HG02588 (cell line): ENCODE measurements around the gene EBPL.
"Not testable (repeated sequence)": the region's sequence is repeated elsewhere in the genome, so short reads cannot be mapped to it uniquely, and the experiment has no call there.

Experiments used
- ATAC-seq: cut with Tn5 transposase; IDR thresholded peaks from one replicate; pipeline ENCODE4 v1.9.1; 2021; ENCODE audit warnings: mild to moderate bottlenecking, moderate library complexity; ENCODE audit not compliant: unreplicated experiment

The EBPL gene

DNA sequence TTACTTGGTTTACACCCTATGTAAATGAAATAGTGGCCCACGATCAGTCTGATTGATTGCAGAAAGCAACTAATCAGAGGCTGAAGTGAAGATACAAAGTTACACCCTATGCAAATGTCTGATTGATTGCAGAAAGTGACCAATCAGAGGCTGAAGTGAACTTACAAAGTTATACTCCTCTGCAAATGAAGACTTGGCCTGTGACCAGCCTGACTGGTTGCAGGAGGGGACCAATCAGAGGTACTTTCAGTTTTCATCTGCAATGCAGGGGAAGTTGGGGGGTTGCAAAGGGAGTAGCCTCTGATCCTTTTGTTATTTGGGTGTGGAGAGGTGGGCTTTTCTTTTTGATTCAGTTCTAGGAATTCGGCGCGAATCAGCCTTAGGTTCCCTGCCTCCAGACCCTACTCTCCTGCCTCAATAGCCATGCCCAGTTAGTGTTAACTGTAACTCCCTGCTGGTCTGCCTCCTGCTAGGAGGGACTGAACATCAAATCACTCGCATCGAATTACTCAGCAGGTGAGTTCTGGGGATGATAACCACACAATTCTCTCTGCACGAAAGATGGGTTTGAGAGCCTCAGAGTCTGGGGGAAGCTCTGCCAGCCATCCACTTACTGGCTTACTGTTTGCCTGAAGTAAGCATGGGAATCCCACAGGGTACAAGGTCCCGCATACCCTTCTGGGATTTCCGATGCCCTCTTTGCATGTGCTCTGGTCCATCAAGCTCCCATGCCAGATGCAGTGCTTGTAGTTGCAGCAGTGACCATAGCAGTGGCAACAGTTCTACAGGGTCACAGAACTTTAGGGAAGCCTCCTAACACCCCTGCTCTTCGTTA is 55.5 kb downstream of the EBPL start:
- ATAC-seq: peak; percentile 46

DNA sequence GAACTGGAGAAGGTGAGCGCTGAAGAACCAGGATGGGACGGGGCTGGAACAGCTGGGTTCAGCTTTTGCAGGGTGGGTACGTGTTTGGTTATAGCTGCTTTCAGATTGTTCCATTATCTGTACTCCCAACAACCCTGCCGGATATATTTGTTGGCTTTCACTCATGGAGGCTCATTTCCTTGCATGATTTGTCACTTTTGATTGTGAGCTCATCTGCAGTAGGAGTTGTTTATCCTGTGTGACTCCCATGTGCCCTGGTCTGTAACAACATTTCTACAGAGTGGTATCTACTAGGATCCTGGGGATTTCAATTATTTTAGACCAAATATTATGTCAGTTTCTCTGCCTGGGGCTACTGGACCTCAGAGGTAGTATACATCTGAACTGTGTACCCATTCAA is 57.6 kb downstream of the EBPL start:
- ATAC-seq: no peak

- ATAC-seq: no peak
Measured at GRCh38 chr13:49632156-49632555, 59.1 kb downstream of the EBPL start.

DNA sequence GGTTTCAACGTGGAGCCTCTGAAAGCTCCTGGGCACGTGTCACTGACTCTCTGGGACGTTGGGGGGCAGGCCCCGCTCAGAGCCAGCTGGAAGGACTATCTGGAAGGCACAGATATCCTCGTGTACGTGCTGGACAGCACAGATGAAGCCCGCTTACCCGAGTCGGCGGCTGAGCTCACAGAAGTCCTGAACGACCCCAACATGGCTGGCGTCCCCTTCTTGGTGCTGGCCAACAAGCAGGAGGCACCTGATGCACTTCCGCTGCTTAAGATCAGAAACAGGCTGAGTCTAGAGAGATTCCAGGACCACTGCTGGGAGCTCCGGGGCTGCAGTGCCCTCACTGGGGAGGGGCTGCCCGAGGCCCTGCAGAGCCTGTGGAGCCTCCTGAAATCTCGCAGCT is 60.7 kb downstream of the EBPL start:
- ATAC-seq: no peak

GRCh38 chr13:49629947-49630346 is 61.3 kb downstream of the EBPL start:
- no peak for ATAC-seq

DNA sequence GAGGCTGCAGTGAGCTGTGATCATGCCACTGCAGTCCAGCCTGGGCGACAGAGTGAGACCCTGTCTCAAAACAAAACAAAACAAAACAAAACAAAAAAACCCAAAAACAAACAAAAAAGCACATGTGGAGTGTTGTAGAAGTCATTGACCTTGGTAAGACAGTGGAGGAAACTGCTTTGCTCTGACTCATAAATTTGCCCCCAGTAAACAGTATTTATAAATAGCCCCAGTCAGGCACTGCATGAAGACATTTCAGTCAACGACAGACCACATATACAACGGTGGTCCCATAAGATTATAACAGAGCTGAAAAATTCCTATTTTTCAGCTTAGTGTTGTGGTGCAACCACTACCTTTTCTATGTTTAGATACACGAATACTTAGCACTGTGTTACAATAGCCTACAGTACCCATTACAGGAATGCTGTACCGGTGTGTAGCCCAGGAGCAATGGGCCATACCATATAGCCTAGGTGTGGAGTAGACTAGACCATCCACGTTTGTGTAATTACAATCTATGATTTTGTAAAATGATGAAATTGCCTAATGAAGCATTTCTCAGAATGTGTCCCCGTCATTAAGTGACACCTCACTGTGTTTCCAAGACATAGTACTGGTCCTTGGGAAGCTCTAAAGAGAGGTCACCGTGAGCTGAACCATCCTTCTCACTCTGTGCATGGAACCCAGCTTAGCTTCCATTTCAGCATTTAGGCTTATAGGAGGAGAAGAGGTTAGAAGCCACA is 61.9 kb downstream of the EBPL start:
- no peak for ATAC-seq

GRCh38 chr13:49627831-49628652 is 63.2 kb downstream of the EBPL start, which contains the start of gene ARL11:
ARL11 (plus strand) TSS chr13:49628507; CDS start chr13:49630448, 1,941 bp downstream.
- peak; percentile 90 for ATAC-seq

GRCh38 chr13:49625392-49626079 is 65.8 kb downstream of the EBPL start:
- no peak for ATAC-seq

DNA sequence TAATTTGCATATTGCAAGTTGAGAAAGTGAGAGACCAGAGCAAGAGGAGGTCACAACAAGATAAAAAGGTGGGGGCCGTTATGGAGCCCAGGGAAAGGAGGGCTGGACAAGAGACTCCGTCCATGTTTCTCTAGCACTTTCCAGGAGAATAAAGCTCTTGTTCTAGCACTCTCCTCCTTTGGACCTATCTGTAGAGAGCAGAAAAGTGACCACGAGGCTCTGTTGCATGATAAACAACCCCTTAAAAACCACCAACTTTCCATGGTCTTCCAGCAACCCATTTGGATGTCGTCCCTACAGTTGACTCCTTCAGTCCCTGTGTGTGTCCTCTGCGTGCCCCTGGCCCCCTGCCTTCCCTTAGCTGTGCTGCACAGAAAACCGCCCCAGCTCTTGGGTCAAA is 67.1 kb downstream of the EBPL start:
- ATAC-seq: no peak

DNA sequence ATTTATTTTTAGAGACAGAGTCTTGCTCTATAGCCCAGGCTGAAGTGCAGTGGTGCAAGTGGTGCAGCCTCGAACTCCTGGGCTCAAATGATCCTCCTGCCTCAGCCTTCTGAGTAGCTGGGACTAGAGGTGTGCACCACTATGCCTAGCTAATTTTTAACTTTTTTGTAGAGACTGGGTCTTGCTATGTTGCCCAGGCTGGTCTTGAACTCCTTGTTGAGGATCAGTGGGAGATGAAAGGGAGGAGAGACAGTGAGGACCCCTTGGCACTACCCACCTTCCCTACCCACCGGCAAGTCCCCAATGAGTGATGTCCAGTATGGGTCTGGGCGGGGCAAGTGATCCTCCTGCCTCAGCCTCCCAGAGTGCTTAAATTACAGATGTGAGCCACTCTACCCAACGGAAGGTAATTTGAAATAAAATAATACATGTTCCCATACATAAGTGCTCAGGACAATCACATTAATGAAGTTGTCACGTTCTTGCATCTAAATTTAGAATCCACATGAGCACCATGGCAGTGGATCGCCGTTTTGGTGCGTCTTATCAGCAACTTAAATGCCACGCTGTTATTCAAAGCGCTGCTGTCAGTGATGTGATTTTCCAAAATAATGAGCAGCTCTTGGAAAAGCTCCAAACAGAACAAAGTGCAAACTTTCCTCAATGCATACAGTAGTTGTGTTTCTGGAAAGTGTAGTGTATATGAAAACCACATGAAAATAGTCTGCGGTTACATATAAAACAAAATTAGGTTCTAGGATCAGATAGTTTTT is 68.9 kb downstream of the EBPL start:
- ATAC-seq: no peak

GRCh38 chr13:49620170-49620621 is 71.1 kb downstream of the EBPL start:
- ATAC-seq: peak; percentile 74

DNA sequence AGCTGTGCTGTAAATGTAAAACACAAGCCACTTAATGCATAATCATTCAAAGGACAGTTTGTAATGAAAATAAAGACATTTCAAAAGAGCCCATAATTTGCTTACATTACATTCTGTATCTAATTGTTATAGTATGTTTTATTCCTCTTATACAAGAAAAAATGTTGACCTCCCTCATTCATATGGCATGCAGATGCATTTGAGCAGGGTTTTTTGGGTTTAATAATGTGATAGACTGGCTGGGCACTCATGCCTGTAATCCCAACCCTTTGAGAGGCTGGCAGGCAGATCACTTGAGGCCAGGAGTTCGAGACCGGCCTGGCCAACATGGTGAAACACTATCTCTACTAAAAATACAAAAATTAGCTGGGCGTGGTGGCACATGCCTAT is 74.6 kb downstream of the EBPL start:
- ATAC-seq: no peak

GRCh38 chr13:49615836-49616675 is 75.2 kb downstream of the EBPL start:
- no peak for ATAC-seq

- not testable (repeated sequence) for ATAC-seq
Measured at GRCh38 chr13:49612042-49612441, 79.2 kb downstream of the EBPL start.
